IMR-90 (cell line): ENCODE results near the gene HOXD9. TPM values are rescaled to one million over a fixed set of nuclear protein-coding genes. Genes with fewer than 3 reads are reported as not detected.

ENCODE experiments used
- ATAC-seq: fragments of 200-7000 bp; cut with Tn5 transposase; 2 replicates; pipeline ENCODE4 v1.9.1; 2020; ENCODE audit warnings: low read depth, mild to moderate bottlenecking, moderate library complexity
- BruUV-seq: library from RNA; stranded (reverse); fragments of 400-500 nt; replicated peaks from 2 replicates; lab custom pipeline; 2021; lab: Mats Ljungman, UMichigan
- CTCF ChIA-PET: fragments of 300-600 bp; formaldehyde crosslinking; extraction: SDS; loops from one replicate; lab custom pipeline; 2021; ENCODE audit warnings: antibody characterized with exemption; lab: Yijun Ruan, JAX
- POLR2A ChIA-PET: fragments of 300-600 bp; sonication (Branson Sonifier 250); formaldehyde crosslinking; loops from one replicate; lab custom pipeline; 2022; ENCODE audit warnings: antibody characterized with exemption; ENCODE audit not compliant: unreplicated experiment; lab: Charles Lee
- DNase-seq: peaks from one replicate; pipeline ENCODE4 v3.0.0; 2013
- H2AFZ ChIP-seq: replicated peaks from 2 replicates; pipeline ENCODE3; 2013; ENCODE audit warnings: low read length, mild to moderate bottlenecking; ENCODE audit not compliant: poor library complexity
- H2AK5ac ChIP-seq: 2 replicates; pipeline ENCODE4 v1.6.1; 2013; ENCODE audit warnings: low read depth, low read length, inconsistent platforms
- H2AK9ac ChIP-seq: replicated peaks from 2 replicates; pipeline ENCODE3; 2013; ENCODE audit warnings: mild to moderate bottlenecking, low read depth, low read length, moderate library complexity; ENCODE audit not compliant: poor library complexity
- H2BK120ac ChIP-seq: 2 replicates; pipeline ENCODE4 v1.6.1; 2013; ENCODE audit warnings: low read depth, low read length, inconsistent platforms
- H2BK15ac ChIP-seq: 3 replicates; pipeline ENCODE4 v1.6.1; 2013; ENCODE audit warnings: low read depth, low read length, inconsistent platforms
- H2BK20ac ChIP-seq: 2 replicates; pipeline ENCODE4 v1.6.1; 2013; ENCODE audit warnings: low read depth, mild to moderate bottlenecking, inconsistent platforms, low read length, moderate library complexity
- H2BK5ac ChIP-seq: 2 replicates; pipeline ENCODE4 v1.6.1; 2013; ENCODE audit warnings: mild to moderate bottlenecking, low read depth, low read length, inconsistent platforms; ENCODE audit not compliant: poor library complexity, severe bottlenecking
- H3K14ac ChIP-seq: replicated peaks from 2 replicates; pipeline ENCODE4 v1.6.1; 2013; ENCODE audit warnings: low read depth, low read length, inconsistent platforms
- H3K18ac ChIP-seq: 2 replicates; pipeline ENCODE4 v1.6.1; 2013; ENCODE audit warnings: low read depth, low read length, control low read depth
- H3K23ac ChIP-seq: 2 replicates; pipeline ENCODE4 v1.6.1; 2013; ENCODE audit warnings: low read depth, low read length, inconsistent platforms
- H3K27ac ChIP-seq: 2 replicates; pipeline ENCODE4 v1.5.1; 2013; ENCODE audit warnings: mild to moderate bottlenecking, control low read depth, low read length; ENCODE audit not compliant: insufficient read depth
- H3K27me3 ChIP-seq: 2 replicates; pipeline ENCODE4 v1.6.1; 2013; ENCODE audit warnings: low read length; ENCODE audit not compliant: control insufficient read depth, insufficient read depth
- H3K36me3 ChIP-seq: 2 replicates; pipeline ENCODE4 v1.6.1; 2013; ENCODE audit warnings: low read length, mixed read lengths; ENCODE audit not compliant: control insufficient read depth, insufficient read depth
- H3K4ac ChIP-seq: 2 replicates; pipeline ENCODE4 v1.6.1; 2013; ENCODE audit warnings: low read depth, low read length, inconsistent platforms
- H3K4me1 ChIP-seq: 2 replicates; pipeline ENCODE4 v1.6.1; 2013; ENCODE audit warnings: low read length, mixed read lengths; ENCODE audit not compliant: control insufficient read depth, insufficient read depth
- H3K4me2 ChIP-seq: 2 replicates; pipeline ENCODE4 v1.6.1; 2013; ENCODE audit warnings: low read depth, mild to moderate bottlenecking, control low read depth, low read length, moderate library complexity
- H3K4me3 ChIP-seq: 2 replicates; pipeline ENCODE4 v1.5.1; 2013; ENCODE audit warnings: low read depth, mild to moderate bottlenecking, control low read depth, low read length, moderate library complexity; ENCODE audit not compliant: insufficient read depth
- H3K56ac ChIP-seq: 2 replicates; pipeline ENCODE4 v1.6.1; 2013; ENCODE audit warnings: low read length, inconsistent platforms; ENCODE audit not compliant: insufficient read depth; ENCODE audit errors: extremely low read depth
- H3K79me1 ChIP-seq, 2 experiments: 2 replicates each; pipeline ENCODE4 v1.6.1; 2013; ENCODE audit warnings: low read length in 2 of 2, inconsistent platforms in 1 of 2, low read depth in 1 of 2
- H3K9ac ChIP-seq: 2 replicates; pipeline ENCODE4 v1.6.1; 2013; ENCODE audit warnings: low read depth, low read length, control low read depth
- H3K9me1 ChIP-seq: 2 replicates; pipeline ENCODE4 v1.6.1; 2013; ENCODE audit warnings: low read length, inconsistent platforms; ENCODE audit not compliant: insufficient read depth
- H3K9me3 ChIP-seq: 2 replicates; pipeline ENCODE4 v1.6.1; 2013; ENCODE audit warnings: low read length; ENCODE audit not compliant: control insufficient read depth, insufficient read depth
- H4K20me1 ChIP-seq: 2 replicates; pipeline ENCODE4 v1.6.1; 2013; ENCODE audit warnings: low read length, inconsistent platforms; ENCODE audit not compliant: insufficient read depth
- H4K5ac ChIP-seq: 2 replicates; pipeline ENCODE4 v1.6.1; 2013; ENCODE audit warnings: mild to moderate bottlenecking, low read depth, low read length, control low read depth
- H4K8ac ChIP-seq, 2 experiments: 2 replicates each; pipeline ENCODE4 v1.6.1; 2013; ENCODE audit warnings: low read depth in 2 of 2, low read length in 2 of 2, control low read depth in 1 of 2, inconsistent platforms in 1 of 2
- H4K91ac ChIP-seq: 2 replicates; pipeline ENCODE4 v1.6.1; 2013; ENCODE audit warnings: low read depth, low read length, inconsistent platforms; ENCODE audit not compliant: insufficient read depth
- MAFK ChIP-seq: IDR thresholded peaks from 2 replicates; pipeline ENCODE4 v1.6.1; 2012; ENCODE audit warnings: low read depth, low read length, improper control_type of control experiment
- MAZ ChIP-seq: IDR thresholded peaks from 2 replicates; pipeline ENCODE4 v1.6.1; 2012; ENCODE audit warnings: low read depth, mild to moderate bottlenecking, low read length, improper control_type of control experiment, moderate library complexity, borderline replicate concordance
- WGBS, 2 experiments: methylation state at CpG; one replicate each; pipeline versions ENCODE4 v1.1.5 to v1.1.7; 2013; ENCODE audit warnings: missing lambda C conversion rate in 2 of 2; ENCODE audit not compliant: insufficient read length in 1 of 2; ENCODE audit errors: extremely low coverage in 2 of 2; 5-methylcytosine and 5-hydroxymethylcytosine counted together
- dilution Hi-C: fragments of 300-500 bp; cut with HindIII; formaldehyde crosslinking; loops from one replicate; pipeline ENCODE4 v1.14.3; 2018; ENCODE audit warnings: low sequenced_read_pairs; ENCODE audit not compliant: unreplicated experiment
- in situ Hi-C: fragments of 300-500 bp; cut with MboI; formaldehyde crosslinking; loops from 3 replicates; pipeline ENCODE4 v1.14.3; 2019; ENCODE audit warnings: low sequenced_read_pairs, inconsistent platforms, mixed read lengths
- intact Hi-C: fragments of 100-400 bp; cut with micrococcal nuclease; formaldehyde crosslinking; loops from 2 replicates; pipeline ENCODE4 v1.10.0; 2022
- polyA plus RNA-seq, 3 experiments: library from polyadenylated mRNA; depleted of rRNA; stranded (reverse); fragments of >200 nt; gene quantifications; 2 replicates each; pipeline ENCODE4 v1.2.3, GENCODE V29; 2012; ENCODE audit warnings: low replicate concordance in 1 of 3
- total RNA-seq: library from RNA; depleted of rRNA; stranded (reverse); fragments of >200 nt; gene quantifications from 2 replicates; pipeline ENCODE4 v1.2.3, GENCODE V29; 2012

Gene HOXD9
- total and polyA plus RNA-seq, 2 of the 4 experiments (the other 2 are of a cell fraction) = not detected

DNA sequence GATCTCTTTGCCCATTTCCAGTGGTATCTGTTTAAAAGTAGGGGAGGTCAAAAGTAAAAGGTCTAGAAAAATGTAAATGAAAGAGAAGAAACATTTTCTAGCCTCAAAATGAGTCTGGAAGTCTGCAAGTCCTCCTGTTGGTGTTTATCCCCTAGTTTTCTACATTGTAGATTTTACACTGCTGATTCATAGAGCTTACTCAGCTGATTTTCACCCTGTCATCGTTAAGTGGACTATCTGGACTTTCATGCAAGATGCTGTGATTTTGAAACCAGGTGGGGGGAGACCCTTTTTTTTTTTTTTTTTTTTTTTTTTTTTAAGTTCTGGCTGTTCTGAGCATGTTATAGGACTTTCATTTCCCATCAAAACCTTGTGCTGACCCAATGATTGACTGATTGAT is 44.9 kb downstream of the HOXD9 start:
- no peak overlapping the region for H4K5ac ChIP-seq
- no peak overlapping the region for H3K14ac ChIP-seq
- no peaks in the 10 kb centered on the region for H4K20me1 ChIP-seq
- H3K79me1 ChIP-seq = no peaks in the 10 kb centered on the region
- no peak overlapping the region for H3K56ac ChIP-seq
- no peak overlapping the region for H3K4ac ChIP-seq
- no peak overlapping the region for H2BK5ac ChIP-seq
- ATAC-seq (no peak), DNase-seq (no peak)
- H4K91ac ChIP-seq = no peak overlapping the region
- no peak overlapping the region for H3K27ac ChIP-seq
- no peak overlapping the region for H2BK120ac ChIP-seq
- dilution Hi-C loops = no loop called here
- H3K9me1 ChIP-seq = no peaks in the 10 kb centered on the region
- no peak overlapping the region for H3K23ac ChIP-seq
- H3K18ac ChIP-seq = no peak overlapping the region
- no peak overlapping the region for H3K4me2 ChIP-seq
- H3K4me1 ChIP-seq = no peaks in the 10 kb centered on the region
- intact Hi-C loops = no loop called here
- H2AK9ac ChIP-seq = no peak overlapping the region
- no peak overlapping the region for H3K9ac ChIP-seq
- H2BK20ac ChIP-seq = no peak overlapping the region
- H3K9me3 ChIP-seq = peaks cover 12% of the 10 kb centered on the region
- no peaks in the 10 kb centered on the region for H3K36me3 ChIP-seq
- no peak overlapping the region for H4K8ac ChIP-seq
- CTCF ChIA-PET = no interaction called here
- no peak overlapping the region for H3K4me3 ChIP-seq
- H2BK15ac ChIP-seq = no peak overlapping the region
- no peak overlapping the region for H2AFZ ChIP-seq
- BruUV-seq = no TSS peak
- POLR2A ChIA-PET = no interaction called here
- in situ Hi-C loops = no loop called here
- WGBS, 2 experiments = no CpG with 5 or more reads among the region's 1 CpG
- TF ChIP-seq MAFK (0 out of 2 replicates have a peak, but pooled peaks have one; percentile 26), MAZ (no peak)
- H3K27me3 ChIP-seq = peaks cover 63% of the 10 kb centered on the region
- no peak overlapping the region for H2AK5ac ChIP-seq
